GM23338 (cell line): Measurements from ENCODE around the gene ZNF83. TPM values are rescaled to one million over a fixed set of nuclear protein-coding genes. Genes with fewer than 3 reads are reported as not detected.

ENCODE experiments used
- ATAC-seq: fragments of 200-7000 bp; cut with Tn5 transposase; 3 replicates; pipeline ENCODE4 v1.9.1; 2020
- DNase-seq: peaks from one replicate; pipeline ENCODE4 v3.0.0-alpha.2; 2015; ENCODE audit warnings: low spot score
- H2AFZ ChIP-seq: fragments of 200-600 bp; sonication (generic); 2 replicates; pipeline ENCODE4 v1.8.0; 2016; ENCODE audit warnings: antibody characterized with exemption, mild to moderate bottlenecking, moderate library complexity
- H3F3A ChIP-seq: fragments of 200-600 bp; sonication (generic); replicated peaks from 2 replicates; pipeline ENCODE4 v1.8.0; 2017; ENCODE audit warnings: antibody characterized with exemption, mixed run types, low read depth
- H3K27ac ChIP-seq: fragments of 200-600 bp; sonication (generic); 2 replicates; pipeline ENCODE4 v1.6.1; 2016; ENCODE audit warnings: low read depth
- H3K27me3 ChIP-seq: fragments of 200-600 bp; sonication (generic); 2 replicates; pipeline ENCODE4 v1.8.0; 2016; ENCODE audit warnings: mild to moderate bottlenecking, mixed run types, moderate library complexity; ENCODE audit not compliant: insufficient read depth
- H3K36me3 ChIP-seq: fragments of 200-600 bp; sonication (generic); 2 replicates; pipeline ENCODE4 v1.8.0; 2016; ENCODE audit warnings: mild to moderate bottlenecking; ENCODE audit not compliant: insufficient read depth
- H3K4me1 ChIP-seq: fragments of 200-600 bp; sonication (generic); 2 replicates; pipeline ENCODE4 v1.8.0; 2016; ENCODE audit warnings: mild to moderate bottlenecking, moderate library complexity; ENCODE audit not compliant: insufficient read depth
- H3K4me2 ChIP-seq: fragments of 200-600 bp; sonication (generic); 2 replicates; pipeline ENCODE4 v1.7.1; 2017; ENCODE audit warnings: mixed run types
- H3K4me3 ChIP-seq: fragments of 200-600 bp; sonication (generic); 2 replicates; pipeline ENCODE4 v1.6.1; 2016; ENCODE audit warnings: mixed run types
- H3K79me2 ChIP-seq: fragments of 200-600 bp; sonication (generic); replicated peaks from 2 replicates; pipeline ENCODE4 v1.8.0; 2017; ENCODE audit warnings: mild to moderate bottlenecking; ENCODE audit not compliant: insufficient read depth
- H3K9me2 ChIP-seq: fragments of 200-600 bp; sonication (generic); 2 replicates; pipeline ENCODE4 v1.8.0; 2017; ENCODE audit not compliant: insufficient read depth
- H4K20me1 ChIP-seq: fragments of 200-600 bp; sonication (generic); replicated peaks from 2 replicates; pipeline ENCODE4 v1.8.0; 2017; ENCODE audit warnings: mild to moderate bottlenecking; ENCODE audit not compliant: insufficient read depth
- H3K27ac Mint-ChIP-seq: 2 replicates; pipeline ENCODE4 v1.8.0; 2020; ENCODE audit warnings: inconsistent platforms, mild to moderate bottlenecking, moderate library complexity, mixed read lengths
- H3K27me3 Mint-ChIP-seq: 3 replicates; pipeline ENCODE4 v1.8.0; 2022; ENCODE audit warnings: low read depth, mild to moderate bottlenecking, moderate library complexity, mixed read lengths, inconsistent platforms; ENCODE audit not compliant: insufficient read depth, poor library complexity
- H3K36me3 Mint-ChIP-seq: 3 replicates; pipeline ENCODE4 v1.8.0; 2021; ENCODE audit warnings: low read depth, mild to moderate bottlenecking, inconsistent platforms, moderate library complexity, mixed read lengths
- H3K4me1 Mint-ChIP-seq: 3 replicates; pipeline ENCODE4 v1.8.0; 2020; ENCODE audit warnings: mild to moderate bottlenecking, inconsistent platforms, mixed read lengths
- H3K4me3 Mint-ChIP-seq: 3 replicates; pipeline ENCODE4 v1.8.0; 2021; ENCODE audit warnings: moderate library complexity, mild to moderate bottlenecking, inconsistent platforms, mixed read lengths
- H3K9me3 Mint-ChIP-seq: 3 replicates; pipeline ENCODE4 v1.8.0; 2020; ENCODE audit warnings: moderate library complexity, mild to moderate bottlenecking, inconsistent platforms, mixed read lengths
- CREB1 ChIP-seq: fragments of 250-450 bp; sonication (Bioruptor Pico); IDR thresholded peaks from 2 replicates; pipeline ENCODE4 v1.5.0; 2020; ENCODE audit warnings: low read depth, mild to moderate bottlenecking, moderate library complexity
- EZH2 ChIP-seq: fragments of 200-600 bp; sonication (generic); IDR thresholded peaks from one replicate; pipeline ENCODE4 v1.8.0; 2017; ENCODE audit warnings: antibody characterized with exemption, mild to moderate bottlenecking, low read depth; ENCODE audit not compliant: unreplicated experiment
- EZH2phosphoT487 ChIP-seq: fragments of 200-600 bp; sonication (generic); IDR thresholded peaks from one replicate; pipeline ENCODE4 v1.8.1; 2018; ENCODE audit warnings: antibody characterized with exemption; ENCODE audit not compliant: unreplicated experiment
- JUNB ChIP-seq: IDR thresholded peaks from one replicate; pipeline ENCODE4 v1.6.1; 2016; ENCODE audit warnings: antibody characterized with exemption; ENCODE audit not compliant: unreplicated experiment
- NANOG ChIP-seq: IDR thresholded peaks from 2 replicates; pipeline ENCODE4 v1.6.1; 2016; ENCODE audit warnings: antibody characterized with exemption, borderline replicate concordance
- POLR2AphosphoS5 ChIP-seq: IDR thresholded peaks from 2 replicates; pipeline ENCODE4 v1.6.1; 2016; ENCODE audit warnings: antibody characterized with exemption, low read depth
- STAT1 ChIP-seq: IDR thresholded peaks from one replicate; pipeline ENCODE4 v1.6.1; 2016; ENCODE audit warnings: antibody characterized with exemption; ENCODE audit not compliant: unreplicated experiment
- ZNF114 ChIP-seq: fragments of 250-450 bp; sonication (Bioruptor Pico); IDR thresholded peaks from 2 replicates; pipeline ENCODE4 v1.5.0; 2020; ENCODE audit warnings: mild to moderate bottlenecking, moderate library complexity
- ZNF331 ChIP-seq: fragments of 250-450 bp; sonication (Bioruptor Pico); IDR thresholded peaks from 2 replicates; pipeline ENCODE4 v1.5.0; 2020; ENCODE audit warnings: low read depth, mild to moderate bottlenecking, moderate library complexity
- polyA plus RNA-seq: library from polyadenylated mRNA; unstranded; fragments of >200 nt; fragmentation: Nextera tagmentation; extraction: Ambion mirVana; gene quantifications from 2 replicates; pipeline ENCODE4 v1.2.1, GENCODE V29; 2016
- total RNA-seq: library from RNA; depleted of rRNA; stranded (reverse); fragments of >200 nt; shearing (Covaris generic); gene quantifications from 2 replicates; pipeline ENCODE4 v1.2.3, GENCODE V29; 2014
- TF ChIP-seq, protein P1 (sequence below): fragments of 250-450 bp; sonication (Bioruptor Pico); IDR thresholded peaks from 2 replicates; pipeline ENCODE4 v1.5.0; 2020; ENCODE audit warnings: mild to moderate bottlenecking, moderate library complexity
- TF ChIP-seq, protein P2 (sequence below): IDR thresholded peaks from one replicate; pipeline ENCODE4 v1.6.1; 2018; ENCODE audit warnings: antibody characterized with exemption; ENCODE audit not compliant: unreplicated experiment

ZNF83 gene
- total and polyA plus RNA-seq, 2 experiments from 2014 or later = 16.2 to 25.0 TPM

DNA sequence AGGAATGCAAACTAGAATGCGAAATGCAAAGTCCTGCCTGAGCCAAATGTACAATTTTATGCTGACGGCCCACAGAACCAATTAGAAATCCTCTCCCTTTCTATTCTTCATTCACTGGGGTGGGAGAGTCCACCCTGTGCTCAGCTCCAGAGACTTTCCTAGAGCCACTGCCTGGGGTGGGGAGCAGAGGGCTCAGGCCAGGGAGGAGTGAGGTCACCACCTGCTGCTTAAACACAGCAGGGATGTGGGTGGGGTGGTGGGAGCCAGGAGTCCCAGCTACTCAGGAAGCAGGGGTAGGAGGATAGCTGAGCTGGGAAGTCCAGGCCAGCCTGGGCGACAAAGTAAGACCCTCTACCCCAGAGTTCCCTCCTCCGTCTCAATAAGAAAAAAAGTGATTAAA is 26.9 kb upstream of the ZNF83 start:
- Histone ChIP-seq H3K4me2 (no peak overlapping the region; the same call in 1 of the 2 replicates), H3K27ac (no peak overlapping the region)
- H3K4me3 Mint-ChIP-seq = no peak overlapping the region

DNA sequence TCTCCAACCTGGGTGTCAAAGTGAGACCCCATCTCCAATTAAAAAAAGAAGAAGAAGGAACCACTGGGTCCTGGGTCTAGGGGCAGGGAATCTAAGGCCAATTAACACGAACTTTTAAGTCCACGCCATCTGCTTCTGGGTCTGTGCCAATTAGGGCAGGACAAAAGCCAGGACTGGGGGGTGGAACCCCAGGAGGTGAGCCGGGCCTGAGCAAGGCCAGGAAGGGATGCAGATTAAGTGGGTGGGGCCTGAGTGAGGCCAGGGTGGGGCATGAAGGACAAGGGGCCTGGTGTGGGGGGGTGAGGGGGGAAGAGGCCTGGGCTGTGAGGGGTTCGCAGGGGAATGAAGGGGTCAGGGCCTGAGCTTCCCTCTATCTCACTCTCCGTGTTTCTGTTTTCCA is 26.3 kb upstream of the ZNF83 start:
- no peaks in the 10 kb centered on the region for H3K27me3 ChIP-seq
- H3K36me3 ChIP-seq = no peaks in the 10 kb centered on the region
- Mint-ChIP-seq H3K9me3 (no peaks in the 10 kb centered on the region; the same call in 2 of the 3 replicates), H3K27me3 (peaks cover 2% of the 10 kb centered on the region), H3K4me3 (no peak overlapping the region), H3K27ac (peak overlapping the region; percentile 71; the same call in 1 of the 2 replicates), H3K4me1 (peaks cover 28% of the 10 kb centered on the region), H3K36me3 (peaks cover 2% of the 10 kb centered on the region; the same call in 1 of the 3 replicates)
- H3F3A ChIP-seq = no peaks in the 10 kb centered on the region
- no peaks in the 10 kb centered on the region for H3K9me2 ChIP-seq
- DNase-seq (peak; percentile 39), ATAC-seq (peak; percentile 91)
- no peak overlapping the region for H3K4me3 ChIP-seq
- H4K20me1 ChIP-seq = no peaks in the 10 kb centered on the region; the same call in 1 of the 2 replicates
- H3K4me2 ChIP-seq = peak overlapping the region; percentile 48; the same call in 1 of the 2 replicates
- peaks cover 16% of the 10 kb centered on the region for H3K4me1 ChIP-seq
- H3K79me2 ChIP-seq = no peaks in the 10 kb centered on the region
- 0 out of 2 replicates have a peak overlapping the region, but pooled peaks have one; percentile 63 for H2AFZ ChIP-seq
- no peak overlapping the region for H3K27ac ChIP-seq
- no peak for TF ChIP-seq STAT1
- TF ChIP-seq EZH2phosphoT487 = no peak
- TF ChIP-seq, protein P1, sequence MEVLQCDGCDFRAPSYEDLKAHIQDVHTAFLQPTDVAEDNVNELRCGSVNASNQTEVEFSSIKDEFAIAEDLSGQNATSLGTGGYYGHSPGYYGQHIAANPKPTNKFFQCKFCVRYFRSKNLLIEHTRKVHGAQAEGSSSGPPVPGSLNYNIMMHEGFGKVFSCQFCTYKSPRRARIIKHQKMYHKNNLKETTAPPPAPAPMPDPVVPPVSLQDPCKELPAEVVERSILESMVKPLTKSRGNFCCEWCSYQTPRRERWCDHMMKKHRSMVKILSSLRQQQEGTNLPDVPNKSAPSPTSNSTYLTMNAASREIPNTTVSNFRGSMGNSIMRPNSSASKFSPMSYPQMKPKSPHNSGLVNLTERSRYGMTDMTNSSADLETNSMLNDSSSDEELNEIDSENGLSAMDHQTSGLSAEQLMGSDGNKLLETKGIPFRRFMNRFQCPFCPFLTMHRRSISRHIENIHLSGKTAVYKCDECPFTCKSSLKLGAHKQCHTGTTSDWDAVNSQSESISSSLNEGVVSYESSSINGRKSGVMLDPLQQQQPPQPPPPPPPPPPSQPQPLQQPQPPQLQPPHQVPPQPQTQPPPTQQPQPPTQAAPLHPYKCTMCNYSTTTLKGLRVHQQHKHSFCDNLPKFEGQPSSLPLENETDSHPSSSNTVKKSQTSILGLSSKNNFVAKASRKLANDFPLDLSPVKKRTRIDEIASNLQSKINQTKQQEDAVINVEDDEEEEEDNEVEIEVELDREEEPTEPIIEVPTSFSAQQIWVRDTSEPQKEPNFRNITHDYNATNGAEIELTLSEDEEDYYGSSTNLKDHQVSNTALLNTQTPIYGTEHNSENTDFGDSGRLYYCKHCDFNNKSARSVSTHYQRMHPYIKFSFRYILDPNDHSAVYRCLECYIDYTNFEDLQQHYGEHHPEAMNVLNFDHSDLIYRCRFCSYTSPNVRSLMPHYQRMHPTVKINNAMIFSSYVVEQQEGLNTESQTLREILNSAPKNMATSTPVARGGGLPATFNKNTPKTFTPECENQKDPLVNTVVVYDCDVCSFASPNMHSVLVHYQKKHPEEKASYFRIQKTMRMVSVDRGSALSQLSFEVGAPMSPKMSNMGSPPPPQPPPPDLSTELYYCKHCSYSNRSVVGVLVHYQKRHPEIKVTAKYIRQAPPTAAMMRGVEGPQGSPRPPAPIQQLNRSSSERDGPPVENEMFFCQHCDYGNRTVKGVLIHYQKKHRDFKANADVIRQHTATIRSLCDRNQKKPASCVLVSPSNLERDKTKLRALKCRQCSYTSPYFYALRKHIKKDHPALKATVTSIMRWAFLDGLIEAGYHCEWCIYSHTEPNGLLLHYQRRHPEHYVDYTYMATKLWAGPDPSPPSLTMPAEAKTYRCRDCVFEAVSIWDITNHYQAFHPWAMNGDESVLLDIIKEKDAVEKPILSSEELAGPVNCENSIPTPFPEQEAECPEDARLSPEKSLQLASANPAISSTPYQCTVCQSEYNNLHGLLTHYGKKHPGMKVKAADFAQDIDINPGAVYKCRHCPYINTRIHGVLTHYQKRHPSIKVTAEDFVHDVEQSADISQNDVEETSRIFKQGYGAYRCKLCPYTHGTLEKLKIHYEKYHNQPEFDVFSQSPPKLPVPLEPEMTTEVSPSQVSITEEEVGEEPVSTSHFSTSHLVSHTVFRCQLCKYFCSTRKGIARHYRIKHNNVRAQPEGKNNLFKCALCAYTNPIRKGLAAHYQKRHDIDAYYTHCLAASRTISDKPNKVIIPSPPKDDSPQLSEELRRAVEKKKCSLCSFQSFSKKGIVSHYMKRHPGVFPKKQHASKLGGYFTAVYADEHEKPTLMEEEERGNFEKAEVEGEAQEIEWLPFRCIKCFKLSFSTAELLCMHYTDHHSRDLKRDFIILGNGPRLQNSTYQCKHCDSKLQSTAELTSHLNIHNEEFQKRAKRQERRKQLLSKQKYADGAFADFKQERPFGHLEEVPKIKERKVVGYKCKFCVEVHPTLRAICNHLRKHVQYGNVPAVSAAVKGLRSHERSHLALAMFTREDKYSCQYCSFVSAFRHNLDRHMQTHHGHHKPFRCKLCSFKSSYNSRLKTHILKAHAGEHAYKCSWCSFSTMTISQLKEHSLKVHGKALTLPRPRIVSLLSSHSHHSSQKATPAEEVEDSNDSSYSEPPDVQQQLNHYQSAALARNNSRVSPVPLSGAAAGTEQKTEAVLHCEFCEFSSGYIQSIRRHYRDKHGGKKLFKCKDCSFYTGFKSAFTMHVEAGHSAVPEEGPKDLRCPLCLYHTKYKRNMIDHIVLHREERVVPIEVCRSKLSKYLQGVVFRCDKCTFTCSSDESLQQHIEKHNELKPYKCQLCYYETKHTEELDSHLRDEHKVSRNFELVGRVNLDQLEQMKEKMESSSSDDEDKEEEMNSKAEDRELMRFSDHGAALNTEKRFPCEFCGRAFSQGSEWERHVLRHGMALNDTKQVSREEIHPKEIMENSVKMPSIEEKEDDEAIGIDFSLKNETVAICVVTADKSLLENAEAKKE (CRISPR knock-in tag) = no peak
- TF ChIP-seq JUNB = no peak
- TF ChIP-seq ZNF331 (CRISPR knock-in tag) = no peak
- no peak for TF ChIP-seq POLR2AphosphoS5
- TF ChIP-seq CREB1 (CRISPR knock-in tag) = no peak
- no peak for TF ChIP-seq ZNF114 (CRISPR knock-in tag)
- TF ChIP-seq, protein P2, sequence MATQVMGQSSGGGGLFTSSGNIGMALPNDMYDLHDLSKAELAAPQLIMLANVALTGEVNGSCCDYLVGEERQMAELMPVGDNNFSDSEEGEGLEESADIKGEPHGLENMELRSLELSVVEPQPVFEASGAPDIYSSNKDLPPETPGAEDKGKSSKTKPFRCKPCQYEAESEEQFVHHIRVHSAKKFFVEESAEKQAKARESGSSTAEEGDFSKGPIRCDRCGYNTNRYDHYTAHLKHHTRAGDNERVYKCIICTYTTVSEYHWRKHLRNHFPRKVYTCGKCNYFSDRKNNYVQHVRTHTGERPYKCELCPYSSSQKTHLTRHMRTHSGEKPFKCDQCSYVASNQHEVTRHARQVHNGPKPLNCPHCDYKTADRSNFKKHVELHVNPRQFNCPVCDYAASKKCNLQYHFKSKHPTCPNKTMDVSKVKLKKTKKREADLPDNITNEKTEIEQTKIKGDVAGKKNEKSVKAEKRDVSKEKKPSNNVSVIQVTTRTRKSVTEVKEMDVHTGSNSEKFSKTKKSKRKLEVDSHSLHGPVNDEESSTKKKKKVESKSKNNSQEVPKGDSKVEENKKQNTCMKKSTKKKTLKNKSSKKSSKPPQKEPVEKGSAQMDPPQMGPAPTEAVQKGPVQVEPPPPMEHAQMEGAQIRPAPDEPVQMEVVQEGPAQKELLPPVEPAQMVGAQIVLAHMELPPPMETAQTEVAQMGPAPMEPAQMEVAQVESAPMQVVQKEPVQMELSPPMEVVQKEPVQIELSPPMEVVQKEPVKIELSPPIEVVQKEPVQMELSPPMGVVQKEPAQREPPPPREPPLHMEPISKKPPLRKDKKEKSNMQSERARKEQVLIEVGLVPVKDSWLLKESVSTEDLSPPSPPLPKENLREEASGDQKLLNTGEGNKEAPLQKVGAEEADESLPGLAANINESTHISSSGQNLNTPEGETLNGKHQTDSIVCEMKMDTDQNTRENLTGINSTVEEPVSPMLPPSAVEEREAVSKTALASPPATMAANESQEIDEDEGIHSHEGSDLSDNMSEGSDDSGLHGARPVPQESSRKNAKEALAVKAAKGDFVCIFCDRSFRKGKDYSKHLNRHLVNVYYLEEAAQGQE = no peak
- TF ChIP-seq EZH2 = no peak

More for the DNA sequence above, 26.9 kb upstream of the ZNF83 start:
- TF ChIP-seq JUNB = no peak
- no peak for TF ChIP-seq EZH2
- TF ChIP-seq NANOG = no peak
- TF ChIP-seq ZNF114 (CRISPR knock-in tag) = no peak
- no peak for TF ChIP-seq STAT1
- Mint-ChIP-seq H3K4me1 (peaks cover 28% of the 10 kb centered on the region), H3K9me3 (no peaks in the 10 kb centered on the region), H3K36me3 (peaks cover 2% of the 10 kb centered on the region; the same call in 2 of the 3 replicates), H3K27me3 (peaks cover 2% of the 10 kb centered on the region), H3K27ac (peak overlapping the region; percentile 71; the same call in 1 of the 2 replicates)
- Histone ChIP-seq H2AFZ (no peak overlapping the region), H3K4me3 (no peak overlapping the region), H4K20me1 (no peaks in the 10 kb centered on the region; the same call in 1 of the 2 replicates), H3K36me3 (no peaks in the 10 kb centered on the region), H3F3A (no peaks in the 10 kb centered on the region), H3K4me1 (peaks cover 16% of the 10 kb centered on the region), H3K79me2 (no peaks in the 10 kb centered on the region), H3K9me2 (no peaks in the 10 kb centered on the region), H3K27me3 (no peaks in the 10 kb centered on the region)
- ATAC-seq (peak; percentile 63), DNase-seq (no peak)
